HG03432 (cell line): ENCODE measurements around the gene HYPK.

ENCODE experiments used
- ATAC-seq: cut with Tn5 transposase; IDR thresholded peaks from one replicate; pipeline ENCODE4 v1.9.1; 2021; ENCODE audit warnings: mild to moderate bottlenecking, moderate library complexity; ENCODE audit not compliant: unreplicated experiment

HYPK gene, protein sequence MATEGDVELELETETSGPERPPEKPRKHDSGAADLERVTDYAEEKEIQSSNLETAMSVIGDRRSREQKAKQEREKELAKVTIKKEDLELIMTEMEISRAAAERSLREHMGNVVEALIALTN

GRCh38 chr15:43800286-43801141 lies at the start of gene HYPK:
Gene HYPK, plus strand, starts transcription at chr15:43800599. Its CDS starts 24 bp downstream, at chr15:43800623.
- ATAC-seq, result peak; percentile 85

- ATAC-seq, result no peak
Observed at GRCh38 chr15:43751885-43752284, 48.5 kb upstream of the HYPK start.

- ATAC-seq, result no peak
Observed at GRCh38 chr15:43762824-43763223, 37.6 kb upstream of the HYPK start.

DNA sequence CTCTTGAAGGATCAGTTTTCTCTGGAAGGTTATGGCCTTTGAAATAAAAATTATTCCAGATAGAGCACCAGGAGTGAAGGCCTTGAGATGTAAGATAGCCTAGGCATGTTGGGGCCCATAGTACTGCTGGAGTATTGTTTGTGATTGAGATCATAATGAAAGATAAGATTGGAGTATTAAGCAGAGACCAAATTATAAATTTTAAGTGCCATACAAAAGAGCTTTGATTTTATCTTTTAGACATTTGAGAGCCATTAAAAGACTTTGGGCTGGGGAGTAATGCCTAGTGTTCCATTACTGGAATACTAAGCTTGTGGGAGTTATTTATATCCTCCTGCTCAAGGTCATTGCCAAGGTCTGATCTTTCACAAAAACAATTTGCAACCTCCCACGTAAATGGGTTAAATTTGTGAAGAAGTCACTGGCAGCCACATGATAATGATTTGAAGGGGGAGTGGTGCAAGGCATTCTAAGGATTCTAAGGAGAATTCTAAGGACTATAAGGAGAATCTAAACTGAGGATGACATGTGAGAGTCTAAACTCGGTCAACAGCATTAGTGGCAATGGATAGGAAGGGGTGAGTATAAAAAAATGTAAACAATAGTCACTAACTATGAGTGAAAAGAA lies 36.5 kb upstream of the HYPK start:
- no peak for ATAC-seq

- ATAC-seq, result no peak
Observed at GRCh38 chr15:43769584-43770228, 30.7 kb upstream of the HYPK start.

DNA sequence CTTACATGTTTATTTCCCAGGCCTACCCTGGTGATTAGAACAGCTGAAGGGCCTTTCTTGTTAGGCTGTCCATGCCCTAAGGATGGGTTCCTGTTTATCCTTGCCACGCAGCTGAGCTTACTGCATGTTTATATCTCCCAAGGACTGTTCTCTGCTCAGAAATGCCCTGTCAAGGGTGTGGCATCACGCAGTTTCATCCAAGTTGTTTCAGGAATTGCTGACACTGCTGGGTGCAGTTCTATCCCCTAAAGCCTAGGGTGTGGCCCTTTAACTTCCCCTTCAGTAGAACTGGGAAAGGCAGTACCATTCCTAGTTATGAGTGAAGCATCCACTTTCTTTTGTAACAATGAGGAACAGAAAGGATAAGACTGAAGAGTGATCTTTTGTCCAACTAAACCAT lies 28.6 kb upstream of the HYPK start:
- ATAC-seq, result no peak

- no peak for ATAC-seq
Observed at GRCh38 chr15:43772624-43773023, 27.8 kb upstream of the HYPK start.

DNA sequence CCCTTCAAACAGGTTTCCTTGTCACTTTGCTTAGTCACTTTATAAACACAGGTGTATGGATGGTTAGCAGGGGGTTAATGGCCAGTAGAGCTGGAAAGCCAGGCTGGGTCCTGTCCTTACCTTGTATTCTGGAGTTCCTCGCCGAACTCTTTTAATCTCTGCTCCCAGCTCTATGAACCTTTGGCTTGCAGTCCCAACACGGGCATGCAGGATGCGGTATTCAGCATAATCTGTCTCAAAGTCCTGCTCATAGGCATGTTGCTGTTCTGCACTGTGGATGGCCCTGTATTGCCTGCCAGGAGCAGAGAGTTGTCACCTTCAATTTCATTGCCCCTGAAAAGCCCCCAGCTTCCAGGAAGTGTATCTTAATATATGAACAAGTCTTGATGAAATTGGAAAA lies 26.3 kb upstream of the HYPK start:
- ATAC-seq, result no peak

- no peak for ATAC-seq
Observed at GRCh38 chr15:43775411-43775965, 24.9 kb upstream of the HYPK start.

GRCh38 chr15:43776101-43776717 lies 24.2 kb upstream of the HYPK start:
- ATAC-seq, result peak; percentile 68

- peak; percentile 45 for ATAC-seq
Observed at GRCh38 chr15:43776718-43777266, 23.6 kb upstream of the HYPK start, which contains the start of gene ELL3. Gene ELL3, minus strand, starts transcription at chr15:43776966. Its CDS starts 65 bp downstream, at chr15:43776901.

- ATAC-seq, result peak; percentile 73
Observed at GRCh38 chr15:43777267-43777914, 23.0 kb upstream of the HYPK start.

DNA sequence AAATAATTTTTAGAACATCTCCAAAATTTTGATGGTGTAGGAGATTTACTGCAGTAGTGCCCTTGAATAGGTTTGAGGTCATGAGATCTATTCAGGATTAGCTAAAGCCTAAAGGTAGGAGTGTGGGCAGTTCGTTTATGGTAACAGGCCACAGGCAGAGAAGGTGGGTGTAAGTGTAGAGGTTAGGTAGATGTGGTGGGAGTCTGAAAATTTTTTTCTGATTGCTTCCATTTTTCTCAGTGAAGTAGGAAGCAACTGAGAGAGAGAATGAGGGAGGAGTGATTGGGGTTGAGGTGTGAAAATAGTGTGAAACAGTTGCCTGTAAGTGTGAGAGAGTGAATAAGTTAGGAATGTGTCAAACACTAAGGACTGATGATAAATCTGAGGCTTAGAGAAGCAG lies 21.4 kb upstream of the HYPK start:
- ATAC-seq, result no peak

- ATAC-seq, result no peak
Observed at GRCh38 chr15:43789409-43789808, 11.0 kb upstream of the HYPK start.

DNA sequence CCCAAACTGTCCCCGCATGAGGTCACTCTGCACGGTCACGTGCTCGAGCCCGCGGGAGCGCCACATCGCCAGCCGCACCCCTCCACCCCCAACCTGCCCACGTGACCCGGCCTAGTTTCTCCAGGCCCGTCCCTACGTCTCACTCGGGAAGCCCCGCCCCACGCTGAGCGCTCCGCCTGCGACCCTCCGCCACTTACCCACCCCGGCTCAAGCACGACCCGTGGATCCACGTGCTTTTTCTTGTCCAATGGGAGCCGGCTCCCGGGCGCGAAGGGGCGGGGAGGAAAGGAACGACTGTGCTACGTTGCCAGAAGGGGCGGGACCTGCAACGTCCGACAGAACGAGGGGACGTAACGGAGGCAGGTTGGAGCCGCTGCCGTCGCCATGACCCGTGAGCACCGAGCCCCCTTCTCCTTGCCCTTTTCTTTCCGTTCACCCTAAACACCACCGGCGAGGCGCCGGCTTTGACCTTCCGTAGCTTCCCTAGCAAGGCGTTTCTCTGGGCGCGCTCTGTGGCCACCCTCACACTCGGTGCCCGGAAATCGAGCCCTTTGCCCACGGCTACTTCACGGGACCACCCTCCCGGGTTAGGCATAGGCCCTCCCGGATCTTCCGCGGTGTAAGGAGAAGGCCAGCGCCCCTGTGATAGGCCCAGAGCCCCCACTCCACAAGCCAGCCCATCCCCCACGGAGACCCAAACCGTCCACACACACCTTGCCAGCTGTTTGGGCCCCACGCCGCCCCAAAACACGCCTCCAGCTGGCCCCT lies 8.2 kb upstream of the HYPK start, which contains the start of gene SERF2:
TSS of gene SERF2 (plus strand) at position 328 of the 768 bp plus-strand sequence. CDS start at position 385, 57 bp downstream.
- peak; percentile 86 for ATAC-seq

- no peak for ATAC-seq
Observed at GRCh38 chr15:43792761-43793476, 7.5 kb upstream of the HYPK start.

GRCh38 chr15:43793647-43794046 lies 6.8 kb upstream of the HYPK start:
- no peak for ATAC-seq

DNA sequence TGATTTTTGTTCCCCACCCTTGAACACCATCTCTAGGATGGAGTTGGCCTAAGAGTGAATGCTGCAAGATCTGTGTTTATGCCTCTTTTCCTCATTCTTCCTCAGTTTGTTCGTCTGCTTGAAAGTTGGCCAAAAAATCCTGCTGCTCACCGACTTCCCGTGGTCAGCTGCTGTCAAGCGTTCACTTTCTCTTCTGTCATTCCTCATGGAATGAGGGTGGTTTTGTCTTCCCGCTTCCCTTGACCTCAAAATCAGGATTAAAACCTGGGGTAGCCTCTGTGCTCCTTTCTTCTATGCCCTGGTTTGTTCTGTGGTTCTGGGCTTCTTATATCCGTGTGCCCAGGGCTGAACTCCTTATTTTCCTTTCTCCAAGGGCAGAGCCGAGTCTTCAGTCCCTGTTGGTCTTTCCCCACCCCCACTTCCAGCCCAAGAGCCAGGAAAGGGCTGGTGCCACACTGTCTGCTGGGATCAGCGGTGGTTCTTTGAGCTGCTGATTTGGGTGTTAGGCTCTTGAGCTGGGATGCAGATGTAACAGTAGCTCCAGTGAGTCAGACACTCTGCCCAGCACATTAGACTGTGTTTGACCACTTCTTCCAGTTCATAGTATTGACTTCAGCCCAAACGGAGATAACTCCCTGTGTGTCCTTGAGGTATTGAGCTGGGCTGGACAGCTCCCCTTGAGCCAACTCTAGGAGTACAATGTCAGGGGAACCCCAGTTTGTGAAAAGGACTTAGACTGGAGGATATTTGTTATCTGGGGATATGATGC lies 5.9 kb upstream of the HYPK start:
- ATAC-seq, result no peak
